ENCODE data around the gene SH3BP1.

Gene SH3BP1

DNA sequence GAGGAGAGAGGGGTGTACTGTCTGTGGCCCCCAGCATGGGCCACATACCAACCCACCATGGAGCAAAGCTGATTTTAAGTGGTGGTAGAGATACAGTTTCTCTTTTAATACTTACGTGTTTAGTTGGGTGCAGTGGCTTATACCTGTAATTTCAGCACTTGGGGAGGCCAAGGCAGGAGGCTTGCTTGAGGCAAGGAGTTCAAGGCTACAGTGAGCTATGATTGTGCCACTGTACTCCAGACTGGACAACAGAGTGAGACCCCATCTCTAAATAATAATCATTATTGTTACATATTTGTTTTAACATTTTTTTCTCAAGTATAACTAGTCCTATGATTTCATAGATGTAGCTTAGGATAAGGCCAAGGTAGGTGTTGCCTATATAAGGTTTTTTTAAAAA is 22.0 kb upstream of the SH3BP1 start:
- DNase-seq, result no peak

DNA sequence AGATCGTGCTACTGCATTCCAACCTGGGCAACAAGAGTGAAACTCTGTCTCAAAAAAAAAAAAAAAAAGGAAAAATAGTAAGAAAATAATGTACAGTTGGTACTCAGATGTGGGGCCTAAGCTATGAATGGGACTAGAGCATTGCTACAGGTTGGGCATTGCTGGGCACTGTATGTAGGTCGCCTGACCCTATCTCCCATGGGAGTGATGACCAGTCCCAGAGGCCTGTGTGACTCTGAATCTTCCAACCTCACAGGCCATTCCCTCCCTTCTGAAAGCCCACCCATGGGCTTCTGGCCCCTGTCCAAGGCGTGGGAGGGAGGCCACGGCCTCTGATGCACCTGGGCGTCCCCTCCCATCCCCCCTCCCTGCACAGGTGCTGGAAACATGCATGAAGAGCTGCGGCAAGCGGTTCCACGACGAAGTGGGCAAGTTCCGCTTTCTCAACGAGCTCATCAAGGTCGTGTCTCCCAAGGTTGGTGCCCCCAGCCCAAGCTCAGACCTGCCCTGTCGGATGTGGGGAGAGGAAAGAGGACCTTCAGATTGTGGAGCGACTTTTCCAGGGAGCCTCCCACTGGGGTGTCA is 21.3 kb upstream of the SH3BP1 start:
- DNase-seq, result no peak

DNA sequence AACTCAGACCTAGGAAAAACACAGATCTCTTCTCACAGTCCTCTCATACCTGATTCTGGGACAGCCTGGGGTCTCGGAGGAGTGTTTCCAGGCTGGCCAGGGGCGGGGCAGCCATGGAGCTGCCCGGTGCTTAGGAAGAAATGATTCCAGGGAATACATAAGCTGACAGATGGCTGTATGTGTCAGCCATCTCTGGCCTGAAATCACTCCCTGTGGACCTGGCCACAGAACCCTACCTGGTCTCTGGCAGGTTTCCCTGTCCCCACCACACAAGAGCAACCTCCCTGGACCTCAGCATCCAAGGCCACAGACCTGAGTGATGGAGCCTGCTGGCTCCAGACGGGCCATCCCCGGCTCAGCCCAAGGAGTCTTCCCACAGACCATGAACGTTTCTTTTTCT is 20.8 kb upstream of the SH3BP1 start:
- DNase-seq, result no peak

DNA sequence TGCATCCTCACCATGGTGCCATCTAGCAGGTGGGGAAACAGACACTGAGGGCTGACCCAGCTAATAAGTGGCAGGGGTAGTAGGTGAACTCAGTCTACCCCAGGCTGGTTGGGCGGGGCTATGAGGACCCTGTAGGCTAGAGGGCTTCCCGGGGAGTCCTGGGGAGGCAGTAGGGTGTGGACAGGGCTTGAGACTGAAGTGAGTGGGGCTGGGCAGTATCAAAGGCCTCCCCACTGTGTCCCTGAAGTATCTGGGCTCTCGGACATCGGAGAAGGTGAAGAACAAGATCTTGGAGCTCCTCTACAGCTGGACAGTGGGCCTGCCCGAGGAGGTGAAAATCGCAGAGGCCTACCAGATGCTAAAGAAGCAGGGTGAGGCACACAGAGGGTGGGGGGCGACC is 19.5 kb upstream of the SH3BP1 start:
- no peak for DNase-seq

DNA sequence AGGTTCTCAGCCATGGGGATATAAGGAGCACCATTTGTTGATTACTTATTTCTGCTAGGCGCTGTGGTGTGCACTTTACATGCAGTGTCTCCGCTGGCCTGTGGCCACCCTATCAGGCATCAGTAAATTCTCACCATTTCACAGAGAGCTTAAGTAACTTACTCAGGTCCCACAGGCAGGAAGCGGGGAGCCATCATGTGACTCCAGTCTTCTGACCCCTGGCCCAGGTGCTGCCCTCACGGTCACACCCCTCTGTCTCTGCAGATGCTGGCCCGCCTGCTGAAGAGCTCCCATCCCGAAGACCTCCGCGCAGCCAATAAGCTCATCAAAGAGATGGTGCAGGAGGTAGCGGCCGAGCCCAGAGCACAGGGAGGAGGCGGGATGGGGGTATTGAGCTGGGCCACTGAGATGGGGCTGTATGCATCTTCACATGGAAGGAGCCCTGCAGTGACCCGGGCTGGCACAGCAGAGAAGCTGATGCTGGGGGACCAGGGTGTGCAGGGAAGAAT is 18.1 kb upstream of the SH3BP1 start:
- no peak for DNase-seq

DNA sequence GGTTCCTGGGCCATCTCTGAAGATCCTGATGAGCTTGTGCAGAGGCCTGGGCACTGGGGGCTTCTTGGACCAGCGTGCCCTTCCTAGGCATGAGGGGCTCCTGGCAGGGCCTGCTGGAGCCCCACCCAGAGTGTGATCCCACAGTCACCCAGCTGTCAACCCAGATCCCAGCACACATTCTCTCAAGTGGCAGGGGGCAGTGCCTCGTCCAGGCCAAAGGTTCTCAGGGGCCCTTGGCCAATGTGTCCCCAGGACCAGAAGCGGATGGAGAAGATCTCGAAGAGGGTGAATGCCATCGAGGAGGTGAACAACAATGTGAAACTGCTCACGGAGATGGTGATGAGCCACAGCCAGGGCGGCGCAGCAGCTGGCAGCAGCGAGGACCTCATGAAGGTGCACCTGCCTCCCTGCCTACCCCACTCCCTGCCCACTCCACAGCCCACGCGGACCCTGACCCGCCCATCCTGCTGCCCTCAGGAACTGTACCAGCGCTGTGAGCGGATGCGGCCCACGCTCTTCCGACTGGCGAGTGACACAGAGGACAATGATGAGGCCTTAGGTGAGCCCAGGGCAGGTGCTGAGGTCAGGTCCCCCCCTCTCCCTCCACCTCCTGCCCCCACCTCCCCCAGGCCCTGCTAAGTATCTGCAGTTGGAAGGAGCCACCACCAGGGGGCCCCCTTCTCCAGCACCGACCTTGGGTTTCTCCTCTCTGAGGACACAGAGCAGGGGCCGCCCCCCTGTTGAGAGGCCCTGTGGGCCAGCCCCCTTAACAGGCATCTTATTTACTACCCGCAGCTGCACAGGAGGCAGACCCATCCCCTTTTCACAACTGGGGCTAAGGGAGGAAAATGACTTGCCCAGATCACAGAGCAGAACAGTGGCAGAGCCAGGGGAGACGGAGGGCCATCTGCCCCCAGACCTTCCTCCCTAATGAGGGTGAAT is 16.1 kb upstream of the SH3BP1 start:
- no peak for DNase-seq

DNA sequence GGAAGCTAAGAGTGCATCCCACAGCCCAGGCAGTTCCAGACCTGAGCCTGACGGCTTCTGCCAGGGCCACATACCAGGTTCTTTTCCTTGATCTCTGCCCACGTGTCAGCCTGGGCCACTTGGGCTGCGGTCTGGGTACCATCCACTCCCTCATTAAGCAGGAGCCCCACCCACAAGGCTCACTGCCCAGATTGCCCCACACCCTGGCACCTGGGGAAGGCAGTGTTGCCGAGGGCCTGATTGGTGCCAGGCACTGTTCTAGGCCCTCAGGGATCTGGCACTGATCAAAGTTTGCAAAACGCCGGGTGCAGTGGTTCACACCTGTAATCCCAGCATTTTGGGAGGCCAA is 15.5 kb upstream of the SH3BP1 start:
- DNase-seq, result no peak

DNA sequence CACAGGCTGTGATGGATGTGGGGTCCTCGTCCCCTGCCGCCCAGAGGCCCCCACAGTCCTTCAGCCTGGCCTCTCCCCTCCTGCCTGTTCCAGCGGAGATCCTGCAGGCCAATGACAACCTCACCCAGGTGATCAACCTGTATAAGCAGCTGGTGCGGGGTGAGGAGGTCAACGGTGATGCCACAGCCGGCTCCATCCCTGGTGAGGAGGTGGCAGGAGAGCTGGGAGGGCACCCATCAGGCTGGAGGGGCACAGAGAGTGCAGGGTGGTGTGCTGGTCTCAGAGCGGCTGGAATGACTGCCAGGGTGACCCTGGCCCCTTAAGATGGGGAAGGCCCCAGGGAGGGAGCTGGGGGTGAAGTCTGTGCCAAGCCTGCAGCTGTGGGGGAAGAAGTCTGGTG is 14.6 kb upstream of the SH3BP1 start:
- no peak for DNase-seq

DNA sequence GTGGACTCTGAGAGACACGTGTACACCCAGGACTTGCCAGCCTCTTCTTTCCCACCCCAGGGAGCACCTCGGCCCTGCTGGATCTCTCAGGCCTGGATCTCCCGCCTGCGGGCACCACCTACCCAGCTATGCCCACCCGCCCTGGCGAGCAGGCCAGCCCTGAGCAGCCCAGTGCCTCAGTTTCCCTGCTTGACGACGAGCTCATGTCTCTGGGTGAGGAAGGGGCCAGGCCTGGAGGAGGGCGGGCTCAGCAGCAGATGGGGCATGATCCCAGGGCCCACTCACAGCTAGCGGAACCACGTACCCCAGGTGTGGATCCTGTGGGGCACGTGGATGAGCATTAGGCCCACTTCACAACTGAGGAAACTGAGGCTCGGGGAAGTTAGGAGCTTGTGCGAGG is 13.7 kb upstream of the SH3BP1 start:
- DNase-seq, result no peak

DNA sequence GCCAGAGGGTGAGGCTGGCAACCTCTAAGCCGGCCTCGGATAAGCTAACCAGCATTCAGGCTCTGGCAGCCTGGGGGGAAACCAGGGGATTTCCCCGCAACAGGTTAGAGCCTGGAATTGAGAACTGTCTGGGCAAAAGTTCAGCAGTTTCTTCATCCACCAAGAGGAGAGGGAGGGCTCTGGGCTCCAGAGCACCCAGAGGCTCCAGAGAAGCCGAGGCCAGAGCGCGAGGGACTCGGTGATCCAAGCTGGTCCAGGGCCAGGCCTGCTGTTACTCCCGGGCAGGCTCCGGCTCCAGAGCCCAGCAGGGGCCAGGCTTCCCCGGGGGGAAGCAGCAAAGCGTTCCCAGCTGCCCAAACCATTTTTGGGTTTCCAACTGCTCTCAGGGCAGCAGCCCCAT is 13.3 kb upstream of the SH3BP1 start:
- no peak for DNase-seq

DNA sequence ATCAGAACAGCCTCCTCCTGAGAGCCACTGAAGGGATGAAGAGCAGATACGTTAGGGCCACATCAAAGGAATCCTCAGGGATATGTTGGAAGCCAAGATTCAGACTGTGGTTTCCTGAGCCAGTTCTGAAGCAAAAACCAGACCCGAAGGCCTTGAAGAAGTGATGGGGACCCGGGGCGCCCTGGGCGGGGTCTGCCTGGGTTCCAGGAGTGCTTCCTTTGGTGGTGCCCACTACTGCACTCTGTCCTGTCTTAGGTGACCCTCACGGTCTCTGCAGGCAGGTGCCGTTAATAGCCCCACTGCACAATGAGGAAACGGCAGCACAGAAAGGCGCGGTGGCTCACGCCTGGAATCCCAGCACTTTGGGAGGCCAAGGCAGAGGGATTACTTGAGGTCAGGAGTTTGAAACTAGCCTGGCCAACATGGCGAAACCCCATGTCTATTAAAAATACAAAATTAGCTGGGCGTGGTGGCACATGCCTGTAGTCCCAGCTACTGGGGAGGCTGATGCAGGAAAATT is 12.9 kb upstream of the SH3BP1 start:
- DNase-seq, result no peak

DNA sequence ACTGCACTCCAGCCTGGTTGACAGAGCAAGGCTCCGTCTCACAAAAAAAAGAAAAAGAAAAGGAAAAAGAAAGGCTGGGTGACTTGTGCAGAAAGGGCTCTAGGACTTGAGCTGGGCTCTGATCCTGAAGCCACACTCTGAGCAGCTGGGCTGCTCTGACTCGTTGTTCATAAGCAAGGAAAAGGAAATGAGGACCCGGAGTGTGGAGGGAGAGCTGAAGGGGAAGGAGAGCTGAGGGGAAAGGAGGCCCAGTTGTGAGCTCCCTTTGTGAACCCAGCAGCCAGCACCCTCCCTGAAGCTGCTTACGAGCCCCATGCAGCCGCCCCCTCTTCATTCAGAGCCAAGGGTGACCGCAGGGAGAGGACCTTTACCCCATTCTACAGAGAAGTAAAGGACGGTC is 12.3 kb upstream of the SH3BP1 start:
- no peak for DNase-seq

DNA sequence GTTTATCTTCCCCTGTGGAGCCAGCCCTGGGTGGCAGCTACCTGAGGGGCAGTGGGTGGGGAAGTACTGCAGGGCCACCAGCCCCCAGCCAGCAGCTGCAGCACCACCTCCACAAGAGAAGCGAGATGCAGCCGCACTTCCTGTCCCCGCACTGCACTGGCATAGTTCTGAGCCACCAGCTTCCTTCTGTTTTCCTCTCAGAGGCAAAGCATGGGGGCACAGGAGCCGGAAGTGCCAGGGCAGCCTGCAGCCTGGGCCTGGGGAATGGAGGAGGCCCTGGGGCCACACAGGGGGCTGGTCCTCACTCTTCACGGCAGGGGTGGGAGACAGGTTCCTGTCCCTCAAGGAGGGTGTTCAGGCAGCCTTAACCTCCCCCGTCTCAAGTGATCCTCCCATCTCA is 11.9 kb upstream of the SH3BP1 start:
- DNase-seq, result no peak

DNA sequence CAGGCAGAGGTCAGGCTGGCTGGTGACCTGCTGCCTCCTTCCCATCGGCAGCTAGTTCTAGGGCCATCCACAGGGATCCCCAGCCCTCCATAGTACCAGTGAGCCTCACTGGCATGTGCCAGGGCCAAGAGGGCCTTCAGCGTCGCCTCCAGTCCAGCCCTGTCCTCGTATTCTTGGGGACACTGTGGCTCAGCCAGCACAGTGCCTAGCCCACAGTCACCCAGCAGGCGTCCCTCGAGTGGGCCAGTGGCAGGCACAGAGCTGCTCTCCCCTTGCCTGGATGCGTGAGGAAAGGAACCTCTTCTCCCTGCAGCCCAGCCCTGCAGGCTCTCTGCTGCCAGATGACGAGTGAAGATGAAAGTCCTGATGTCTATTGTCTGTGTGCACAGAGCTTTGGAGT is 10.6 kb upstream of the SH3BP1 start:
- no peak for DNase-seq

DNA sequence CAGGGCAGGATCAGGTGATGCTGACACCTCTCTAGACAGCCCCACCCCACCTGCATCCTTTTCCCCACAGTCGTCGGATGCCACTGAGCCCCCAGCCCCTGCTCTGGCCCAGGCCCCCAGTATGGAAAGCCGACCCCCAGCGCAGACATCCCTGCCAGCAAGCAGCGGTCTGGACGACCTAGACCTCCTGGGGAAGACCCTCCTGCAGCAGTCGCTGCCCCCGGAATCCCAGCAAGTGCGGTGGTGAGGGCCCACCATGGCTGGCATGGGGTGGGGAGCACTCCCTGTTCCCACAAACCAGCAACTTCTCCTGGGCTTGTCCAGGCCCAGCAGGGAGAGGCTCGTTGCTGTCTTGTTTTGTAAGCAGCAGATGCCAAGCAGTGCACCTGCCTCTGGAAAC is 9.5 kb upstream of the SH3BP1 start:
- DNase-seq, result no peak

DNA sequence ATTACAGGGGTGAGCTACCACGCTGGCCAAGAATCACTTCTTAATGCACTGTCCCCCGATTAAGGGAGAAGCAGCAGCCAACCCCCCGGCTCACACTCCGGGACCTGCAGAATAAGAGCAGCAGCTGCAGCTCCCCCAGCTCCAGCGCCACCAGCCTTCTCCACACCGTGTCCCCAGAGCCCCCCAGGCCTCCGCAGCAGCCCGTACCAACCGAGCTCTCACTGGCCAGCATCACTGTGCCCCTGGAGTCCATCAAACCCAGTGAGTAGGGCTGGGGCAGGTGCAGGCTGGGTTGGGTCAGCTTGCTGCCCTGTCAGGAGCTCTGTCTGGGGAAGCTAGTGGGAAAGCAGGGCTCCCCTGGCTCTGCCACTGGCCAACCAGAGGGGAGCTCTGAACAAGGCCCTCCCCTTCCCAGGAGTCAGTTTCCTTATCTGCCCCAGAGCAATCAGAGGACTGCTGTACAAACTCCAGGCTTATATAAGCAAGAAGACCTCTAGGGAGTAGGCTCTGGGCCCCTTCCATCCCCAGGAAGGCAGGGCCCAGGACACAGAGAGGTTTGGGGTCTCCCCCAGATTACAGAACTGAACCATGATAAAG is 8.5 kb upstream of the SH3BP1 start:
- DNase-seq, result no peak

DNA sequence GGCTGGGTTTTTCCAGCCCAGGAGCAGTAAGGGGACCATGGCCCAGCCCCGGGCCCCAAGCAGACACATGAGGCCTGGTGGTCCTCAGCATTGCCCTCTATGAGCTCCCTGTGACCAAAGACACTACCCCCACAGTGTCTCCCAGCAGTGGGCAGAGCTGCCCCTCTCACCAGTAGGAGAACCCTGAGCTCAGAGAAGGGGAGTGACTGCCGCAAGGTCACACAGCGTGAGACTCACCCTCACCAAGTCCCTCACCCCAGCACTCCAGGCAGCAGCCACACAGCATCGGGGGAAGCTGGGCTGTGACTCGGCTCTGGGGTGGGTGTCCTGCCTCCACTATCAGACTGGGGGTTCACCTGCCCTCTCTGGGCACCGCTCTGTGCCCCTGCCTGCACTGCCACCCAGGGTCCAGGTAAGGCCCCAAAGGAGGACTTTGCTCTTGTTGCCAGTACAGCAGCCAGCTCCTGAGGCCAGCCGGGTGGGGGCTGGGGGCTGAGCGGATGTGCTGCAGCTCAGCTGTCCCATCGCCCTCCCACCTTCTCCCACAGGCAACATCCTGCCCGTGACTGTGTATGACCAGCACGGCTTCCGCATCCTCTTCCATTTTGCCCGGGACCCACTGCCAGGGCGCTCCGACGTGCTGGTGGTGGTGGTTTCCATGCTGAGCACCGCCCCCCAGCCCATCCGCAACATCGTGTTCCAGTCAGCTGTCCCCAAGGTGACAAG is 7.9 kb upstream of the SH3BP1 start:
- DNase-seq, result no peak

DNA sequence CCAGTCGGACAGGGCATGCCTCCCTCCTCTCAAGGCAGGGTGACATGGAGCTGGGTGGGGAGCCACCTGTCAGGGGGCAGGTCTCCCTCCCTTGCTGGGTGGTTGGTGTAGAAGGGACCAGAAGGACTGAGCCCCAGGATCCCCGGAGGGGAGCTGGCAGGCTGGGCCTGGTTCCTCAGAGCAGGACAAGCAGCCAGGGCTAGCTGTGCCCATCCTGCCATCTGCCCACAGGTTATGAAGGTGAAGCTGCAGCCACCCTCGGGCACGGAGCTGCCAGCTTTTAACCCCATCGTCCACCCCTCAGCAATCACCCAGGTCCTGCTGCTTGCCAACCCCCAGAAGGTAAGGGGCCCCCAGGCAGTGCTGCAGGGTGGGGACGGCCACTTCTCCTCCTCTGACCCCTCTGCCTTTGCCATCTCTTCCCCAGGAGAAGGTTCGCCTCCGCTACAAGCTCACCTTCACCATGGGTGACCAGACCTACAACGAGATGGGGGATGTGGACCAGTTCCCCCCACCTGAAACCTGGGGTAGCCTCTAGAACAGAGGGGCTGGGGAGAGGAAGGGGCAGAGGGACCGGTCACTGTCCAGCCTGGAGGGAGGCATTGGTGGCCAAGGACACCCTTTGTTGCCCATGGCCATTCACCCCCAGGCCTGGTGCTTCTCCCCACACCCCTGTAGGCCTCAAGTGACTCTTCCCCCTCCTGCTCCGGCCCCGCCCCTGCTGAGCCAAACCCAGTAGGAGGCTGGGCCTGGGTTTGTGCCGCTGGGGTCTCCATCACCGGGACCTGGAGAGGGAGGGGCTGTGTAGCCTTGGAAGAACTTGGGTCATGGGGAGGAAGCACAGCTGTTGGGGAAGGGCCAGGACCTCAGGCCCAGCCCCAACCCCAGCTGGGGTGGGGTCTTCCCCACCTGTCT is 7.0 kb upstream of the SH3BP1 start:
- no peak for DNase-seq

DNA sequence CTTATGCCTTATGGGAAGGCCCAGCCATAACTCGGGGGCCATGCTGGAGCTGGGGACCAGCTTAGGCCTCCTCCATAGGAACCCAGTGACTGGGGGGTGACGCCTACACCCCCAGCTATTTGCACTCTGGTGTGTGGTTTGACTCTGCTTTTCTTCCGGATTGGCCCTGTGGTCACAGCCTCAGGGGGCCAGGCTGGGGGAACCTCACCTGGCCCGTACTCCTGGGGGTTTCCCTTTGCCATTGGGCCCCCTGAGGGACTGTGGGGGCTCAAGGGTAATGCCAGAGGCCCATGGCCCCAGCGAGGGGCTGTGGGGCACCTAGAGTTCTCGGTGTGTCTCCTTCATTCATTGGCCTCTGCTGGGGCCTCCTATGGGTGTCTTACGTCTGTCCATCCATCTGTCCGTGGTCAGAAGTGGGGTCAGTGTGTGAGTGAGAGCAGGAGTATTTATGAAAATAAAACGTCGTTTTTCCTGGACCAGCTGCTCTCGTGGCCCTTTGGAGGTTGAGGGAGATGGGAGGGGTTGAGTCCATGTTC is 6.3 kb upstream of the SH3BP1 start:
- no peak for DNase-seq

DNA sequence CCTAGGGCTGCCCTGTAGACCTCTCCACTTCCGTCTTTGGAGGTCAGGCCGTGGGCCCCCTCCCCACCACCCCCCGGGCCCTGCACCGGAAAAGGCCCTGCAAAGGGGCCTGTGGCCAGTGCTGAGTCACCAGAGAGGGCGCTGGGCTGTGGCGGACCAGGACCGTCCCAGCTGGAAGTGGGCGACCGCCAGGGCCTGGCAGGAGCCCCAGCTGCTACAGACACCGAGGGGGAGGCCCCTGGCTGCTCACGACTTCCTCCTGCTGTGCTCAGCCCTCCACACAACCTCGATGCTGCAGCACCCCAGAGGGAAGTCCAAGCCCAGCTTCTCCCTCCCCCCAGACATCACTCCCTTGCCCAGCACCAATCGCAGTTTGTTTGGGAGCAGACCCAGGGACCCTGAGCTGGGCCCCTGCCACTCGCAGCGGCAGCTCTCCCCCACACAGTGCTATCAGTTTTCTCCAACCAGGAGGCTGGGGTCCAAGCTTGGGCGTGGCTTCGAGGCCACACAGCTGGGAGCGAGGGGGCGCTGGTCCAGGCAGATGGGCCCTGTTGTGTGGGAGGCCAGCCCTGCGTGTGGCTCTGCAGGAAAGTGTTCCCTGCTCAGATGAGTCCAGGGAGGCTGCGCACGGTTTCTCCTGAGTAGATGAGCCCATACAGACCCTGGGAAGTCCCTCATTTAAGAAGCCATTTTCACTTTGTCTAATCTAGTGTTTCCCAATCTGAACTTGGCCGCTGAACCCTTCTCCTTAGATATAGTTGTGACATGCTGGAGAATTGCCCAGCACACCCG is 5.6 kb upstream of the SH3BP1 start:
- DNase-seq, result no peak

DNA sequence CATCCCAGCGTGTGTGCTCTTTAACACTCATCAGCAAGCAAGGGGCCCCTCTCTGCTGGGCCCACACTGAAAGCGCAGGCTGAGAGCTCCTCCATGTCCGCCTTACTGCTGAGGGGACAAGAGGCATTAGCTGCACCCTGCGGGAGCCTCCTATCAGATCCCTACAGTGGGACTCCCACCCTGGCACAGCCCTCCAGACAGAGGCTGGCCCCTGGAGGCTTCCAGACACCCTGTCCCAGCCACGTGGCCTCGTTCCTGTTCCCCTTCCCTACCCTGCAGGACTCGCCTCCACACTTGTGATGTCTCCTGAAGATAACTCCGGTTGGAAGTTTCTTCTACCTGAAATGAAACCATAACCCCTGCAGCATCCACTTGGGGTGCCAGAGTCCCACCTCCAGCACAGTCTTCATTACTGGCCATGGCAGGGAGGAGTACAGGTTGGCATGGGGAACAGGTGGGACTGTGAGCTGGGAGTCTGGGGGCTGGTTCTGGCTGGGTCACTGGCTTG is 5.0 kb upstream of the SH3BP1 start:
- no peak for DNase-seq
